WTC11 (cell line): Measurements from ENCODE around the gene SYCP2L. TPM values are rescaled to one million over a fixed set of nuclear protein-coding genes. Genes with fewer than 3 reads are reported as not detected.
"Not testable (repeated sequence)": the region's sequence is repeated elsewhere in the genome, so short reads cannot be mapped to it uniquely, and the experiment has no call there.

Experiments used
- ATAC-seq: fragments of 200-7000 bp; cut with Tn5 transposase; 2 replicates; pipeline ENCODE4 v1.10.0; 2021; ENCODE audit warnings: mild to moderate bottlenecking, moderate library complexity
- CTCF ChIA-PET: fragments of 300-600 bp; sonication (Branson Sonifier 250); formaldehyde crosslinking; loops from one replicate; lab custom pipeline; 2021; ENCODE audit warnings: antibody characterized with exemption; lab: Charles Lee
- POLR2A ChIA-PET: fragments of 350-600 bp; sonication (Branson Sonifier 250); formaldehyde crosslinking; loops from one replicate; lab custom pipeline; 2021; ENCODE audit warnings: antibody characterized with exemption; lab: Charles Lee
- DNase-seq: peaks from one replicate; pipeline ENCODE4 v3.0.0; 2021; ENCODE audit warnings: low spot score
- H3K27ac Mint-ChIP-seq: 2 replicates; pipeline ENCODE4 v1.8.0; 2021; ENCODE audit warnings: mixed read lengths
- H3K27me3 Mint-ChIP-seq: 2 replicates; pipeline ENCODE4 v1.8.0; 2021; ENCODE audit warnings: low read depth, mild to moderate bottlenecking, moderate library complexity, mixed read lengths
- H3K36me3 Mint-ChIP-seq: 2 replicates; pipeline ENCODE4 v1.8.0; 2021; ENCODE audit warnings: mixed read lengths
- H3K4me1 Mint-ChIP-seq: 2 replicates; pipeline ENCODE4 v1.8.0; 2022; ENCODE audit warnings: mixed read lengths
- H3K4me3 Mint-ChIP-seq: 2 replicates; pipeline ENCODE4 v1.8.0; 2021; ENCODE audit warnings: mild to moderate bottlenecking, moderate library complexity, mixed read lengths
- H3K9me3 Mint-ChIP-seq: 2 replicates; pipeline ENCODE4 v1.8.0; 2021; ENCODE audit warnings: mixed read lengths
- CDX4 ChIP-seq: fragments of 250-450 bp; sonication (Bioruptor Pico); IDR thresholded peaks from 2 replicates; pipeline ENCODE4 v1.9.0; 2021; ENCODE audit warnings: moderate library complexity, mild to moderate bottlenecking, inconsistent platforms, borderline replicate concordance
- ESRRA ChIP-seq: sonication (generic); formaldehyde crosslinking; IDR thresholded peaks from 2 replicates; pipeline ENCODE4 v1.8.1; 2022; ENCODE audit warnings: mild to moderate bottlenecking, missing genetic modification reagents, borderline replicate concordance
- FOXK1 ChIP-seq: sonication (generic); formaldehyde crosslinking; IDR thresholded peaks from 2 replicates; pipeline ENCODE4 v1.8.0; 2022; ENCODE audit warnings: mild to moderate bottlenecking, moderate library complexity, missing genetic modification reagents
- FOXP1 ChIP-seq: sonication (generic); formaldehyde crosslinking; IDR thresholded peaks from 2 replicates; pipeline ENCODE4 v1.8.0; 2022; ENCODE audit warnings: missing genetic modification reagents, mild to moderate bottlenecking, moderate library complexity, borderline replicate concordance
- IRF2 ChIP-seq: sonication (generic); formaldehyde crosslinking; IDR thresholded peaks from 2 replicates; pipeline ENCODE4 v1.8.0; 2022; ENCODE audit warnings: low read depth, missing genetic modification reagents, borderline replicate concordance
- JUN ChIP-seq: sonication (generic); formaldehyde crosslinking; IDR thresholded peaks from 2 replicates; pipeline ENCODE4 v1.8.0; 2023; ENCODE audit warnings: mild to moderate bottlenecking, missing genetic modification reagents
- MYBL2 ChIP-seq: sonication (generic); formaldehyde crosslinking; IDR thresholded peaks from 2 replicates; pipeline ENCODE4 v1.8.1; 2023; ENCODE audit warnings: mild to moderate bottlenecking, moderate library complexity, missing genetic modification reagents
- NR3C1 ChIP-seq: sonication (generic); formaldehyde crosslinking; conservative IDR thresholded peaks from 2 replicates; pipeline ENCODE4 v1.8.1; 2023; ENCODE audit warnings: low read depth, mild to moderate bottlenecking, missing genetic modification reagents
- OVOL2 ChIP-seq: fragments of 250-450 bp; sonication (Bioruptor Pico); IDR thresholded peaks from 2 replicates; pipeline ENCODE4 v1.9.0; 2021; ENCODE audit warnings: mild to moderate bottlenecking, borderline replicate concordance
- PRRX2 ChIP-seq: fragments of 250-450 bp; sonication (Bioruptor Pico); IDR thresholded peaks from 2 replicates; pipeline ENCODE4 v1.8.0; 2021; ENCODE audit warnings: mild to moderate bottlenecking
- RORB ChIP-seq: fragments of 250-450 bp; sonication (Bioruptor Pico); IDR thresholded peaks from 2 replicates; pipeline ENCODE4 v1.9.0; 2021; ENCODE audit warnings: mild to moderate bottlenecking
- TEAD1 ChIP-seq: sonication (generic); formaldehyde crosslinking; IDR thresholded peaks from 2 replicates; pipeline ENCODE4 v1.8.0; 2022; ENCODE audit warnings: mild to moderate bottlenecking, missing genetic modification reagents
- TP53 ChIP-seq: sonication (generic); formaldehyde crosslinking; IDR thresholded peaks from 2 replicates; pipeline ENCODE4 v1.8.1; 2023; ENCODE audit warnings: mild to moderate bottlenecking, missing genetic modification reagents
- USF1 ChIP-seq: sonication (generic); formaldehyde crosslinking; IDR thresholded peaks from 2 replicates; pipeline ENCODE4 v1.8.0; 2022; ENCODE audit warnings: mild to moderate bottlenecking, missing genetic modification reagents
- ZBTB21 ChIP-seq: sonication (generic); formaldehyde crosslinking; IDR thresholded peaks from 2 replicates; pipeline ENCODE4 v1.8.1; 2023; ENCODE audit warnings: mild to moderate bottlenecking, missing genetic modification reagents, borderline replicate concordance
- ZBTB43 ChIP-seq: sonication (generic); formaldehyde crosslinking; IDR thresholded peaks from 2 replicates; pipeline ENCODE4 v1.8.1; 2023; ENCODE audit warnings: mild to moderate bottlenecking, missing genetic modification reagents
- total RNA-seq: library from RNA; stranded (reverse); gene quantifications from 3 replicates; pipeline ENCODE4 v1.2.3, GENCODE V29; 2021
- TF ChIP-seq, protein P1 (sequence below): fragments of 250-450 bp; sonication (Bioruptor Pico); conservative IDR thresholded peaks from 2 replicates; pipeline ENCODE4 v1.9.0; 2021; ENCODE audit warnings: mild to moderate bottlenecking
- TF ChIP-seq, protein P2 (sequence below): sonication (generic); formaldehyde crosslinking; IDR thresholded peaks from 2 replicates; pipeline ENCODE4 v1.8.0; 2022; ENCODE audit warnings: mild to moderate bottlenecking, missing genetic modification reagents
- TF ChIP-seq, protein P3 (sequence below): sonication (generic); formaldehyde crosslinking; IDR thresholded peaks from 2 replicates; pipeline ENCODE4 v1.8.1; 2023; ENCODE audit warnings: mild to moderate bottlenecking, missing genetic modification reagents, moderate library complexity

SYCP2L gene
- total RNA-seq, 1 experiment from 2014 or later: 5.4 TPM

DNA sequence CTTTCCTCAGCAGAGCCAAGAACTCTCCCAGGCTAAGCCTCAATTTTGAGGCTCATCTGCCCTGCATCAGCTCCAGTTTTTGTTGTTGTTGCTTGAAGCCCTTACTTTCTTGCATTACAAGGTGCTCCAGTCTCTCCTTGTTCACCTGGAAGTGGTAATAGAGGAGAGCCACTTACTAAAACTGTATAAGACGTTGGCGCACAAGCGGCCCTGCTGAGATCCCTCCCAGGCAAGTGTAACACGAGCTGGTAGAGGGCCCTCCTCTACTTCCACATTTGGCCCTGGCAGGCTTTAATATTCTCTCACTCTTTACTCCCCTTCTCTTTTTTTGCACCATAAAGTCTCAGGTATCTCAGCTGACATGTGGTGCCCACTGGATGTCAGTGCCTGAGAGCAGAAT lies 24.5 kb upstream of the SYCP2L start (continued):
- TF ChIP-seq, protein P1, sequence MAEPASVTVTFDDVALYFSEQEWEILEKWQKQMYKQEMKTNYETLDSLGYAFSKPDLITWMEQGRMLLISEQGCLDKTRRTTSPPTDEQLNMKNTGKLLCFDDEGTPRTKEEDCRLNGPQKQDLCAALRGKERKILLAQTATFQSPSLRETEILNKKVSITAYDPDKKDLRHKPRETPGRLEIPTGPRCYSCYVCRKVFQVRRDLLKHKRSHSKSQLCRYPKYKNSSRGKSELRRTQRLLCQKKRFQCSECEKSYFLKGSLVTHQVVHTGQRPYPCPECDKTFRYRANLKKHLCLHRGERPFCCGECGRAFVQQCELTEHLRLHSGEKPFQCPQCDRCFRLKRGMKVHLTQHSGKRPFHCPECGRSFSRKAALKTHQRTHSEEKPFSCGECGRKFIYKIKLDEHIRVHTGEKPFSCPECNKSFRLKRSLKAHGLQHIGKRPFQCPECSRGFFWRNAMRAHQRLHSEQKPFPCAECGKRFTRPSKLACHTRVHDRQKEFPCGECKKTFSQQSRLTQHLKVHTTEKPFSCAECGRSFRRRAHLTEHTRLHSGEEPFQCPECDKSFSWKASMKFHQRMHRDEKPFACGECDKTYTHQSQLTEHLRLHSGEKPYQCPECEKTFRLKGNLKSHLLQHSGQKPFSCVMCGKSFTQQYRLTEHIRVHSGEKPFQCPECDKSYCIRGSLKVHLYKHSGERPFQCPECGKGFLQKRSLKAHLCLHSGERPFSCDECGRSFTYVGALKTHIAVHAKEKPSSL (CRISPR knock-in tag): no peak
- TF ChIP-seq PRRX2 (CRISPR knock-in tag) (no peak), USF1 (CRISPR knock-in tag) (no peak), OVOL2 (CRISPR knock-in tag) (no peak)

- H3K4me1 Mint-ChIP-seq, ATAC-seq, H3K9me3 Mint-ChIP-seq, H3K36me3 Mint-ChIP-seq, DNase-seq, H3K27me3 Mint-ChIP-seq, H3K27ac Mint-ChIP-seq, H3K4me3 Mint-ChIP-seq: not testable (repeated sequence)
- ChIA-PET POLR2A (interaction anchor here (0.6 kb wide), 1 partner anchor 316 kb away, joined by 3 read pairs; no protein-coding TSS in a partner anchor), CTCF (interaction anchor here (1.4 kb wide), 1 partner anchor 24 kb away, joined by 4 read pairs; the partner anchor contains the start of gene SYCP2L)
Measured at GRCh38 chr6:10863031-10863430, 23.8 kb upstream of the SYCP2L start.

DNA sequence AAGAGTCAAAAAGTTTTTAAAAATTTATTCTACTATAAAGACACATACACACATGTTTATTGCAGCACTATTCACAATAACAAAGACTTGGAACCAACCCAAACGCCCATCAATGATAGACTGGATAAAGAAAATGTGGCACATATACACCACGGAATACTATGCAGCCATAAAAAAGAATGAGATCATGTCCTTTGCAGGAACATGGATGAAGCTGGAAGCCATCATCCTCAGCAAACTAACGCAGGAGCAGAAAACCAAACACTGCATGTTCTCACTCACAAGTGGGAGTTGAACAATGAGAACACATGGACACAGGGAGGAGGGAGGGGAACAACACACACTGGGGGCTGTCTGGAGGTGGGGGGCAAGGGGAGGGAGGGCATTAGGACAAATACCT lies 20.1 kb upstream of the SYCP2L start:
- H3K9me3 Mint-ChIP-seq, H3K36me3 Mint-ChIP-seq, POLR2A ChIA-PET, H3K27ac Mint-ChIP-seq, CTCF ChIA-PET, H3K4me3 Mint-ChIP-seq, DNase-seq, H3K4me1 Mint-ChIP-seq, H3K27me3 Mint-ChIP-seq, ATAC-seq: not testable (repeated sequence)

DNA sequence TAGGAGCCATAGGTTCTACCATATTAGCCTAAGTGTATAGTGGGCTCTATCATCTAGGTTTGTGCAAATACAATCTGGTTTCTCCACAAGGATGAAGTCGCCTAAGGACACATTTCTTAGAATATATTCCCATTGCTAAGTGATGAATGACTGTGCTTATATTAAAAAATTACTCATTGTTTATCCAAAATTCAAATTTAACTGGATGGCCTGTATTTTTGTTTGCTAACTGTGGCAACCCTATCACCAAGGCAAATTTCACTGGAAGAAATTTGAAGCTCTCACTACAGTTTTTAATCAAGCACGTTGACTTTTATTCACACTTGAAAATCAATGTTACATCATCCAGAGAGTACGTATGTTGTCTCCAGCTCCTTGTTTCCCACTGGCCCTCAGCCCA lies 18.9 kb upstream of the SYCP2L start:
- POLR2A ChIA-PET: no interaction called here
- no peaks in the 10 kb centered on the region for H3K36me3 Mint-ChIP-seq
- no peaks in the 10 kb centered on the region for H3K9me3 Mint-ChIP-seq
- no peak overlapping the region for H3K4me3 Mint-ChIP-seq
- no peaks in the 10 kb centered on the region; the same call in 1 of the 2 replicates for H3K27me3 Mint-ChIP-seq
- H3K27ac Mint-ChIP-seq: no peak overlapping the region
- no peaks in the 10 kb centered on the region for H3K4me1 Mint-ChIP-seq
- ATAC-seq (no peak), DNase-seq (no peak)
- no peak for TF ChIP-seq USF1 (CRISPR knock-in tag)
- TF ChIP-seq TP53 (CRISPR knock-in tag): no peak
- no peak for TF ChIP-seq ZBTB43 (CRISPR knock-in tag)
- TF ChIP-seq NR3C1 (CRISPR knock-in tag): no peak
- CTCF ChIA-PET: no interaction called here

GRCh38 chr6:10873374-10873773 lies 13.5 kb upstream of the SYCP2L start:
- CTCF ChIA-PET: interaction anchor here (1.4 to 1.8 kb wide), 2 partner anchors 9 to 13 kb away, joined by 3 to 9 read pairs; partner anchors contain the start of gene SYCP2L
- POLR2A ChIA-PET: no interaction called here
- DNase-seq (no peak), ATAC-seq (no peak)
- Mint-ChIP-seq H3K9me3 (no peaks in the 10 kb centered on the region), H3K27ac (no peak overlapping the region), H3K36me3 (no peaks in the 10 kb centered on the region), H3K4me1 (0 out of 2 replicates have a peak, but pooled peaks cover 4% of the 10 kb centered on the region), H3K27me3 (peaks cover 3% of the 10 kb centered on the region), H3K4me3 (no peak overlapping the region)
- TF ChIP-seq TEAD1 (CRISPR knock-in tag) (no peak), FOXP1 (CRISPR knock-in tag) (no peak), FOXK1 (CRISPR knock-in tag) (no peak), IRF2 (CRISPR knock-in tag) (no peak), ESRRA (CRISPR knock-in tag) (no peak), CDX4 (CRISPR knock-in tag) (no peak), MYBL2 (CRISPR knock-in tag) (no peak), JUN (no peak), ZBTB21 (CRISPR knock-in tag) (no peak), RORB (CRISPR knock-in tag) (no peak)
- TF ChIP-seq, protein P2, sequence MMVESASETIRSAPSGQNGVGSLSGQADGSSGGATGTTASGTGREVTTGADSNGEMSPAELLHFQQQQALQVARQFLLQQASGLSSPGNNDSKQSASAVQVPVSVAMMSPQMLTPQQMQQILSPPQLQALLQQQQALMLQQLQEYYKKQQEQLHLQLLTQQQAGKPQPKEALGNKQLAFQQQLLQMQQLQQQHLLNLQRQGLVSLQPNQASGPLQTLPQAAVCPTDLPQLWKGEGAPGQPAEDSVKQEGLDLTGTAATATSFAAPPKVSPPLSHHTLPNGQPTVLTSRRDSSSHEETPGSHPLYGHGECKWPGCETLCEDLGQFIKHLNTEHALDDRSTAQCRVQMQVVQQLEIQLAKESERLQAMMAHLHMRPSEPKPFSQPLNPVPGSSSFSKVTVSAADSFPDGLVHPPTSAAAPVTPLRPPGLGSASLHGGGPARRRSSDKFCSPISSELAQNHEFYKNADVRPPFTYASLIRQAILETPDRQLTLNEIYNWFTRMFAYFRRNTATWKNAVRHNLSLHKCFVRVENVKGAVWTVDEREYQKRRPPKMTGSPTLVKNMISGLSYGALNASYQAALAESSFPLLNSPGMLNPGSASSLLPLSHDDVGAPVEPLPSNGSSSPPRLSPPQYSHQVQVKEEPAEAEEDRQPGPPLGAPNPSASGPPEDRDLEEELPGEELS (CRISPR knock-in tag): no peak
- TF ChIP-seq, protein P3, sequence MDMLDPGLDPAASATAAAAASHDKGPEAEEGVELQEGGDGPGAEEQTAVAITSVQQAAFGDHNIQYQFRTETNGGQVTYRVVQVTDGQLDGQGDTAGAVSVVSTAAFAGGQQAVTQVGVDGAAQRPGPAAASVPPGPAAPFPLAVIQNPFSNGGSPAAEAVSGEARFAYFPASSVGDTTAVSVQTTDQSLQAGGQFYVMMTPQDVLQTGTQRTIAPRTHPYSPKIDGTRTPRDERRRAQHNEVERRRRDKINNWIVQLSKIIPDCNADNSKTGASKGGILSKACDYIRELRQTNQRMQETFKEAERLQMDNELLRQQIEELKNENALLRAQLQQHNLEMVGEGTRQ: no peak
